ENCODE measurements around the gene KLB.

The KLB gene

DNA sequence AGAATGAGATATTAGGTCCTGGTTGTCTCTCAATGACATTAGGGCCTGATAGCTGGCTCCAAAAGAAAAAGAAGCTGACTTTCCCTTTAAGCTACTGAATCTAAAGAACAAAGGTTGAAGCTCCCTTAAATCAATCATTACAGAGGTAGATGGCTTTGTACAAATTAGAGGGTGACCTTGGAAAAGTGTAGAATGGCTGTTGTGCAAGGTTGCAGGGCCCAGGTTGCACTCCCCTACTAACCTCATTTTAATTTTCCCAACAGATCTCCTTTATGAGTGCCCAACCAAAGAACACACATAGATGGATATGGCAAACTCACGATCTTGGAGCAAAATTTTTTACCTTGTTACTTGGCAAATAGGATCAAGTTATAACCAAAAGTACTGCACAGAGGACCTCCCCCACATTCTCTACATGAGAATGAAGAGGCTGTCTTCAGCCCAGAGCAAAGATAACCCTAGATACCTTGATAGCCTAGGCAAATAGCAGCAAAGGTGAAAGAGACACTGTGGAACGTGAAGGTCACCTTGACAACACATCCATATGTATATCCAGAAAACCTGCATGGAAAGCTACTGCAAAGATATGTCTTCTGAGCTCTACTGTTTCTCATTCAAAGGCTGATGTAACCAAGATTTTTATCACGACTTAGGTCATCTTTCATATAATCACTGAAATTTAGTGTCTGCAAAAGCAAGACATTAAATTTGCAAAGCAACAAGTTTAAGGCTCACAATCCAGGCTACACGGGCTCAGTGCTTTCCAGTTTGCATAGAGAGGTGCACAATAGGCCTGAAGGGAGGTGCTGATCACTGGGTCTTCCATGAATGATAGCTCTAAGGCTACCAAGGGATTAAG is 23.0 kb downstream of the KLB start:
- TF ChIP-seq CTCF (IDR thresholded peaks at IDR 0.05; ENCODE audit: low read depth, low read length): no peak
- no peak for DNase-seq (ENCODE audit: extremely low read depth, low read depth)

DNA sequence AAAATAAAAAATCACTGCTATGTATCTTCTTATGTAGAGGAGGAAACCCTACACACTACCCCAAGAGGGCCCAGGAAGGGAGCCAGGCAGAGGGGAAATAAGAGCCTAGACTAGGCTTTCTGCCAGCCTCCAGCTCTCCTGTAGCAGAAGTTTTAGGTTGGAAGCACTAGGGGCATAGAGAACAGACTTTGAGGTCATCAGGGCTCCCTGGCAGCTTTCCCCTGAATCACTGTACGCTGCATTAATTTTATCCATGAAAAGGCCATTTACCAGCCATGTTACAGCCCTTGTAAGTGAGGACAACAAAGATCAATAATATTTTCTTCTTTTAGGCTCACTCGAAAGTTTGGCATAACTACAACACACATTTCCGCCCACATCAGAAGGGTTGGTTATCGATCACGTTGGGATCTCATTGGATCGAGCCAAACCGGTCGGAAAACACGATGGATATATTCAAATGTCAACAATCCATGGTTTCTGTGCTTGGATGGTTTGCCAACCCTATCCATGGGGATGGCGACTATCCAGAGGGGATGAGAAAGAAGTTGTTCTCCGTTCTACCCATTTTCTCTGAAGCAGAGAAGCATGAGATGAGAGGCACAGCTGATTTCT is 27.3 kb downstream of the KLB start:
- no peak for TF ChIP-seq CTCF (IDR thresholded peaks at IDR 0.05; ENCODE audit: low read depth, low read length)
- DNase-seq (ENCODE audit: extremely low read depth, low read depth): no peak

DNA sequence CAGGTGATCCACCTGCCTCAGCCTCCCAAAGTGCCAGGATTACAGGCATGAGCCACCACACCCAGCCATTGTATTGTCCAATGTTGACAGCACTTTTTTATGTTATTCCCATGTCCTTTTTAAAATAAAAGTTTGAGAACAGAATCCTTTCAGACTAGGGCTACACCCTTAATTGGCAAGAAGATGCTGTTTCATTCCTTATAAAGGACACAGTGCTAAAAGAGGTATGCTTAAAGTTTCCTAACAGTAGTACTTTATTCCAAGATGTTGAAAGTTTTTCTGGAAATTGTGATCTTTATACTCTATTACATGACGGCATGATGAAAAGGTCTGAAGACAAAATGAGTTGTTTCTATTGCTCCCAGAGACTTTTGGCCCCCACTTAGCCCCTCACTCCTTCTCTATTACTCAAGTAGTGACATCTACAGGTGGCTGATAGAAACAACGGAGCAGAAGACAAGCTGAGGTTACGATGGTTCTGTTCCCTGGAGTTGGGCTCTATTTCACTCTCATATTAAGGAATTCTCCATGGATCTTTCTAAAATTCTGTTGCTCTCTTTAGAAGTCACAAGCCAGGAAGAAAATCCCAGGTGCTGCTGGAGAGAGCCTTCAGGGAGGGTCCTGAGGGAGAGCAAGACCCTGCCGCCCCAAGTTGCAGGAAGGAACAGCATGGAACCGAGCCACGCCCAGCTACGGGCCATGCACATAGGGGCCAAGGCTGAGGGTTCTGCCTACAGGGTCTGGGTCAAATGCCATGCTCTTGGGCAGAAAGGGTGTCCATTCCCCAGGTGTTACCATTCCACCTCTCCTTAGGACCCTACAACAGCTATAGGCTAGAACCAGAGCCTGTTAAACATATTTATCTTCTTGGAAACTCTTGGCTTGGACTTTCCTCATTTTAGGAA is 29.2 kb downstream of the KLB start:
- DNase-seq (ENCODE audit: extremely low read depth, low read depth): no peak
- TF ChIP-seq CTCF (IDR thresholded peaks at IDR 0.05; ENCODE audit: low read depth, low read length): no peak

DNA sequence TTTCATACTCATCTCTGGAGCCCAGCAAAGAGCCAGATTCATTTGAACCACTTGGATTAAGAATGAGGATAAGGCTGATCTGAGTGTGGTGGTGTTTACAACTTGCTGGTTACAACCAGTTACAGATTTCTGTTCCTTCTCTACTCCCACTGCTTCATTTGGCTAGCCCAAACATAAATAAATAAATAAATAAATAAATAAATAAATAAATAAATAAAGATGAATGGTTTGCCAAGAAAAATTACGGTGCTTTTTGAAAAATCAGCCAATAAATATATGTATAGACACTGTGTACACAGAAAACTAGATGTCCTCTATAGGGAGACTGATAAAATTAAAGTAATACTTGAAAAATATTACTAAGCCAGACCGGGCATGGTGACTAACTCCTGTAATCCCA is 34.9 kb downstream of the KLB start:
- no peak for DNase-seq (ENCODE audit: extremely low read depth, low read depth)

DNA sequence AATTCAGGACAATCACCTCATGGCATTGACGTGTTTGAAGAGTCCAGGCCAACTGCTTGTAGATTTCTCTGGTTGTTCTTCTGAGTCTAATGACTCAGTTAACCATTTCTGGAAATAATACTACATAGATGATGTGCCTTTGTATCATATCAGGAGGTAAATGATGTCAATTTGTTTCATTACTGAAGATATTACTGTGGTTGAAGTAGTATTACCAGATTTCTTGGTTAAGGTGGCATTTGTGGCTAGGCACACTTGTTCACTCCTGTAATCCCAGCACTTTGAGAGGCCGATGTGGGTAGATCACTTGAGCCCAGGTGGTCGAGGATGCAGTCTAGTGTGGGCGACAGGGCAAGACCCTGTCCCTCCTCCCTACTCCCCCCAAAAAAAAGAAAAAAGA is 36.3 kb downstream of the KLB start:
- DNase-seq (ENCODE audit: extremely low read depth, low read depth): no peak

More for the DNA sequence above, 34.9 kb downstream of the KLB start:
- no peak for TF ChIP-seq CTCF (IDR thresholded peaks at IDR 0.05; ENCODE audit: low read depth, low read length)

DNA sequence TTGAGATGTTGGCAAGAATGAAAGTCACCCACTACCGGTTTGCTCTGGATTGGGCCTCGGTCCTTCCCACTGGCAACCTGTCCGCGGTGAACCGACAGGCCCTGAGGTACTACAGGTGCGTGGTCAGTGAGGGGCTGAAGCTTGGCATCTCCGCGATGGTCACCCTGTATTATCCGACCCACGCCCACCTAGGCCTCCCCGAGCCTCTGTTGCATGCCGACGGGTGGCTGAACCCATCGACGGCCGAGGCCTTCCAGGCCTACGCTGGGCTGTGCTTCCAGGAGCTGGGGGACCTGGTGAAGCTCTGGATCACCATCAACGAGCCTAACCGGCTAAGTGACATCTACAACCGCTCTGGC is 39.7 kb downstream of the KLB start:
- DNase-seq (ENCODE audit: extremely low read depth, low read depth): no peak
- no peak for TF ChIP-seq CTCF (IDR thresholded peaks at IDR 0.05; ENCODE audit: low read depth, low read length)

More for the DNA sequence above, 36.3 kb downstream of the KLB start:
- no peak for TF ChIP-seq CTCF (IDR thresholded peaks at IDR 0.05; ENCODE audit: low read depth, low read length)
